ENCODE results near the gene GPC5. TPM values are rescaled to one million over a fixed set of nuclear protein-coding genes. Genes with fewer than 3 reads are reported as not detected.
"Not testable (repeated sequence)": the region's sequence is repeated elsewhere in the genome, so short reads cannot be mapped to it uniquely, and the experiment has no call there.

GPC5 gene
- total RNA-seq, 1 donor from 2014 or later, result 2.5 TPM

- peaks cover 16% of the 10 kb centered on the region for H3K4me1 Mint-ChIP-seq
- TF ChIP-seq CTCF (IDR thresholded peaks at IDR 0.05; ENCODE audit: unreplicated experiment), result no peak
- peaks cover 3% of the 10 kb centered on the region for H3K9me3 Mint-ChIP-seq
- no peaks in the 10 kb centered on the region for H3K36me3 Mint-ChIP-seq
- no peak for DNase-seq (ENCODE audit: low spot score in 2 of 2, unreplicated experiment in 2 of 2)
- no peak overlapping the region for H3K4me3 Mint-ChIP-seq
- no peaks in the 10 kb centered on the region for H3K27me3 Mint-ChIP-seq (ENCODE audit: low read depth)
- H3K27ac Mint-ChIP-seq, result no peak overlapping the region
Observed at GRCh38 chr13:92265408-92265807, 867.0 kb downstream of the GPC5 start.

GRCh38 chr13:92270990-92271389 is 872.6 kb downstream of the GPC5 start:
- no peak for DNase-seq (ENCODE audit: low spot score in 2 of 2, unreplicated experiment in 2 of 2)
- no peak for TF ChIP-seq CTCF (IDR thresholded peaks at IDR 0.05; ENCODE audit: unreplicated experiment)
- Mint-ChIP-seq H3K4me1 (peaks cover 7% of the 10 kb centered on the region), H3K4me3 (no peak overlapping the region), H3K36me3 (no peaks in the 10 kb centered on the region), H3K9me3 (peaks cover 7% of the 10 kb centered on the region), H3K27me3 (ENCODE audit: low read depth) (no peaks in the 10 kb centered on the region), H3K27ac (no peak overlapping the region)

- H3K27me3 Mint-ChIP-seq (ENCODE audit: low read depth), result no peaks in the 10 kb centered on the region
- TF ChIP-seq CTCF (IDR thresholded peaks at IDR 0.05; ENCODE audit: unreplicated experiment), result no peak
- H3K9me3 Mint-ChIP-seq, result peaks cover 10% of the 10 kb centered on the region
- no peak overlapping the region for H3K27ac Mint-ChIP-seq
- no peaks in the 10 kb centered on the region for H3K36me3 Mint-ChIP-seq
- no peak overlapping the region for H3K4me3 Mint-ChIP-seq
- DNase-seq (ENCODE audit: low spot score in 2 of 2, unreplicated experiment in 2 of 2), result no peak
- H3K4me1 Mint-ChIP-seq, result peaks cover under 1% of the 10 kb centered on the region
Observed at GRCh38 chr13:92272177-92272576, 873.8 kb downstream of the GPC5 start.

GRCh38 chr13:92280986-92281385 is 882.6 kb downstream of the GPC5 start:
- not testable (repeated sequence) for H3K27ac Mint-ChIP-seq; H3K4me3 Mint-ChIP-seq; DNase-seq (ENCODE audit: low spot score in 2 of 2, unreplicated experiment in 2 of 2); H3K4me1 Mint-ChIP-seq; H3K27me3 Mint-ChIP-seq (ENCODE audit: low read depth)
- Mint-ChIP-seq H3K9me3 (peaks cover 51% of the 10 kb centered on the region), H3K36me3 (peaks cover 15% of the 10 kb centered on the region)

GRCh38 chr13:92290718-92291307 is 892.4 kb downstream of the GPC5 start:
- not testable (repeated sequence) for DNase-seq (ENCODE audit: low spot score in 2 of 2, unreplicated experiment in 2 of 2); H3K27me3 Mint-ChIP-seq (ENCODE audit: low read depth); H3K27ac Mint-ChIP-seq; H3K4me1 Mint-ChIP-seq; H3K4me3 Mint-ChIP-seq
- H3K9me3 Mint-ChIP-seq, result peaks cover 66% of the 10 kb centered on the region
- H3K36me3 Mint-ChIP-seq, result peaks cover 18% of the 10 kb centered on the region

GRCh38 chr13:92294533-92294932 is 896.1 kb downstream of the GPC5 start:
- DNase-seq (ENCODE audit: low spot score in 2 of 2, unreplicated experiment in 2 of 2); H3K27me3 Mint-ChIP-seq (ENCODE audit: low read depth); H3K4me1 Mint-ChIP-seq; H3K27ac Mint-ChIP-seq; H3K4me3 Mint-ChIP-seq: not testable (repeated sequence)
- Mint-ChIP-seq H3K36me3 (peaks cover 14% of the 10 kb centered on the region), H3K9me3 (peaks cover 44% of the 10 kb centered on the region)

- H3K27ac Mint-ChIP-seq; H3K4me3 Mint-ChIP-seq; H3K27me3 Mint-ChIP-seq (ENCODE audit: low read depth); DNase-seq (ENCODE audit: low spot score in 2 of 2, unreplicated experiment in 2 of 2); H3K4me1 Mint-ChIP-seq: not testable (repeated sequence)
- Mint-ChIP-seq H3K36me3 (peaks cover 14% of the 10 kb centered on the region), H3K9me3 (peaks cover 39% of the 10 kb centered on the region)
Observed at GRCh38 chr13:92296154-92296671, 897.8 kb downstream of the GPC5 start.
